NCI-H510A treated with DMSO at 0.1 percent for 48 hours (cell line): ENCODE measurements around the gene MAMDC2.
"Not testable (repeated sequence)": the region's sequence is repeated elsewhere in the genome, so short reads cannot be mapped to it uniquely, and the experiment has no call there.

ENCODE experiments used
- DNase-seq: peaks from one replicate; lab custom pipeline; 2025; lab: John Stamatoyannopoulos, UW

The MAMDC2 gene

GRCh38 chr9:70036641-70037040 lies 7.0 kb upstream of the MAMDC2 start:
- no peak for DNase-seq

- not testable (repeated sequence) for DNase-seq
Observed at GRCh38 chr9:70038171-70038621, 5.5 kb upstream of the MAMDC2 start.

DNA sequence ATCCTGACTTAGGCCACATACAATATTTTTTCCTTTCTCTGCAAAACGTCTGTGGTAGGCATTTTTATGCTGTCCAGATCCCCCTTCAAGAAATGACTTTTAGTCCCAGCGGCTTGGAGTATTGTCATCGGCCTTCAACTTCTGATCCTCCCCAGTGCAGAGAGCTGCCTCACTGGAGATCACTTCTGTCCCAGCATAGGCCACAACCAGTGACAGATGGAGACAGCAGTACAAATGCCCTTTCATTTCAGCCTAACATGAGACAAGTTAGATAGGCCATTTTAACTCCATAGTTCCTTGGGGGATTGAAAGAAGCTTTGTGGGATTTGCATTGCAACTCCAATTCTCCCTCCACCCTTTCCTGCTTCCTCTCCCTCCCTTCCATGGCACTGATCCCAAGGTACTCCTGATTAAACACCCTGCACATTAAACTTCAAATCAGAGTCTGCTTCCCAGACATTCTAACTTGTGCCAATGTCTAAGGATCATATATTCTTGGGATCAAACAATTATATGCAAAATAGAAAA lies 3.2 kb upstream of the MAMDC2 start:
- DNase-seq = no peak

GRCh38 chr9:70042461-70043215 lies 1.0 kb upstream of the MAMDC2 start:
- DNase-seq = no peak

- DNase-seq = no peak
Observed at GRCh38 chr9:70043285-70043684, 363 bp upstream of the MAMDC2 start.

- no peak for DNase-seq
Observed at GRCh38 chr9:70044490-70045307, 1.1 kb downstream of the MAMDC2 start.

DNA sequence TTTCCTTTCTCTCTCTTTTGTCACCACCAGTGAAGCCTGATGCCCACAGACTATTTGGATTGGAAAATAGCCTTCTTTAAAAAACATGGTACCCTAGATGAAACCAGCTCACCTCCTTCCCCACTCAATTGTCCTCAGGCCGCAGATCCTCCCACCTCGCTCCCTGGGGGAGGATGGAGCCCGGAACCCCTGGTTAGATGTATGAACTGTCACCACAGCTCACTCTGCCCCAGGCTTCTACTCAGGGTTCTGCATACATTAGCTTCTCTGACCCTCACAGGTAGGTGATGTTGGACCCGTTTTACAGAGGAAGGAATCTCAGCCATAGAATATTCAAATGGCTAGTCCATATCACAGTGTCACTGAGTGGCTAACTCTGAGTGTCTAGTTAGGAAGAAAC lies 1.8 kb downstream of the MAMDC2 start:
- DNase-seq = no peak

GRCh38 chr9:70046274-70047070 lies 2.8 kb downstream of the MAMDC2 start:
- DNase-seq = no peak

- DNase-seq = no peak
Observed at GRCh38 chr9:70049236-70049635, 5.6 kb downstream of the MAMDC2 start.

- DNase-seq = no peak
Observed at GRCh38 chr9:70049672-70050271, 6.1 kb downstream of the MAMDC2 start.

- no peak for DNase-seq
Observed at GRCh38 chr9:70052768-70053167, 9.1 kb downstream of the MAMDC2 start.

DNA sequence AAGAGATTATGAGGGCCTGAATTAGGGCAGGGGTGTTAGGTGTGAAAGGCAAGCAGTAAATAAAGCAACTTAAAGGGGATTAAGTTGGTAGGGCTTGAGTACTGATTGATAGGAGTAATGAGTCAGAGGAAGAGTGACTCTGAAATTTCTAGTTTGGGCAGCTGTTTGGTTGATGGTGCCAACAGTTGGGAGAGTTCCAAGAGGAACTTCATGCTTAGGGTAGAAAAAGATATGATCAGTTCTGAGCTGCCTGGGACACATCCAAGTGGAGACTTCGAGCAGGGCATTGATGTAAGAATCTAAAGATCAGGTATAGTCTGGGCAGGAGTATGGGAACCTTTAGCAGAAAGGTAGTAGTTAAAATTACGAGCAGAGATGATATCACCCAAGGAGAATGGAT lies 10.2 kb downstream of the MAMDC2 start:
- DNase-seq = no peak

- no peak for DNase-seq
Observed at GRCh38 chr9:70054521-70054920, 10.9 kb downstream of the MAMDC2 start.

DNA sequence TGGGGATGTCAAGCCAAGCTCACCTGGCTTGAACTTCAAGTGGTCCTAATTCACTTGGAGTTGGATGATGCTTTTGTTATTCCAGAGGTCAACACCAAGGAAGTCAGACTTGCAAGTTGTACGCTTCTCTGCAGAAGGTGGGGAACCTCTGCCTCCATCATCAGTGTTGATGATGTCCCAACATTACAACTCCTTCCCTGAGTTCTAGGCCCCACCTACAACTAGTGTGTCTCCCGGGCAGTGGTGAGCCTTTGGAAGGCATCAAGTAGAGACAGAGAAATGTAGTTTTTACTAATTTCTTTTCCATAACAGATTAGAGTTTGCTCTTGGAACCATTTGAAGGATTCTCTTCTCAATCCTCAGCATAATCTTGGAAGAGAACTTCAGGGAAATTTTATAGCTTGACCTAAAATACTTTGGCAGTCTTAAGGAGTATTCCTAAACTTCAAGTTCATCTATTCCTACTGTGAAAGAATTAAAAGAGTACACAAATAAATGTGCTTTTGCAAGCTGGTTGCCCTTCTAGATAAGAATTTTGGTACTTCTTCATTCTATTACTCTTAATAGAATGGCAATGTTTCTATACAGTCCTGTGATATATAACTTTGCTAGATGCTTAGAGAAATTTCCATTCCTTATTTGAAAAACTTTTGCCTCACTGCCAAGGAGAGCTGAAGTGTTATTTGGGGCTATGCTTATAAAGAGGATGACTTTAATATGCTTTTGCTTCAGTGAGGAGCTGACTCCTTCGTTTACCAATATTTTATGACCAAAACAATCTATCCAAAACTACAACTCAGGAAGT lies 12.0 kb downstream of the MAMDC2 start:
- DNase-seq = no peak

DNA sequence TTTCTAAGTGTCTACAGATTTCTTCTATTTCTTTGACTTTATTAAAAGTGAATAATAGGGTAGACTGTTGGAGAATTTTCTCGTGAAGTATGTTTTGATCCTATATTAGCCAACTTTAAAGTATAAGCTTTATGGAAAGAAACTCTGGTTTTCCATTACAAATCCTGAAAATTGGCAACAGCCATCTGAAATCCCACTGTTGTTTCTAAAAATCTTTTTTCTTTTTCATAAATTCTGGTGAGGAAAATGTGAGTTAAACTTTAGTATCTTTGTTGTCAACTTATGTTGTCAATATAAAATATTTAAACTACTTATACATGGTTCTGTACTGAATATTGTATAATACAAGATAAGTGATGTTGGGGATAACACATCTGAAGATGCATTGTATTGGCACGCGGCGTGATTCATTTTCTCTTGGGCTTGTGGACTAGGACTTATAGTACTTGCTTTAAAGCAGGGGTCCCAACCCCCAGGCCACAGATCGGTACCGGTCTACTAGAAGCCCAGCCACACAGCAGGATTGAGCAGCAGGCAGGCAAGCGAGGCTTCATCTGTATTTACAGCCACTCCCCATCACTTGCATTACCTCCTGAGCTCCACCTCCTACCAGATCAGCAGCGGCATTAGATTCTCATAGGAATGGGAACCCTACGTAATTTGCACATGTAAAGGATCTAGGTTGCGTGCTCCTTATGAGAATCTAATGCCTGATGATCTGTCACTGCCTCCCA lies 12.7 kb downstream of the MAMDC2 start:
- no peak for DNase-seq

- DNase-seq = no peak
Observed at GRCh38 chr9:70058569-70059116, 15.0 kb downstream of the MAMDC2 start.

GRCh38 chr9:70060148-70060882 lies 16.7 kb downstream of the MAMDC2 start:
- DNase-seq = no peak

DNA sequence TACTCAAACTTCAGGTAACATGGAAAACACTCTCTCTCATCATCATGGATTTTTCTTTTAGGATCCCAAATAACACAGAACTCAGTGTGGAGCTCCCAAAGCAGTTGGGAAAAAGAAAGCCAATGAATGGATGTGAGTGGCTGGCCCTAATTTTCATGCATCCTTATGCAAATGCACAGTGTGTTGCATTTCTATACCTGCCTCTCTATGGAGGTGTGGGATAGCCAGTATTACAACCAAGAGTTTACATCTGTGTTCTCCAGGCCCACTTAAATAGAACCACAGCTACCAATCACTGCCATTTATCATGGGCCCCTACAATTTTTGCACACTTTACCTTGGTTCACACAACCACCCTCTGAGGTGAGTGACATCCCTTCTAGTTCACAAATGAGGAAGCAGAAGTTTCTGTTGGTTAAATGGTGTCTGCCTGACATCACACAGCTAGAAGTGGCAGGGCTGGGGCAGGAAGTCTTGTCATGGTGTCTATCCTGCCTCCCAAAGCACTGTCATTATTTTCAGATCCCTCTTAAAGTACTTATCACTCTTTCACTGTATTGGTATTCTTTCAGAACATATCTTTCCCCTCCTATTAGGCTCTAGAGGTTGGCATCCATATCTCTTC lies 17.3 kb downstream of the MAMDC2 start:
- no peak for DNase-seq

GRCh38 chr9:70061776-70062175 lies 18.1 kb downstream of the MAMDC2 start:
- DNase-seq = no peak
